ENCODE results near the gene RIMBP2. TPM values are rescaled to one million over a fixed set of nuclear protein-coding genes. Genes with fewer than 3 reads are reported as not detected.
"Not testable (repeated sequence)": the region's sequence is repeated elsewhere in the genome, so short reads cannot be mapped to it uniquely, and the experiment has no call there.

The RIMBP2 gene
- total and polyA plus RNA-seq, 2 donors (not counting 1 experiment from before 2014, with no cell fraction given), result 0.17 TPM; not detected in 1

GRCh38 chr12:130739571-130739970 is 23.5 kb upstream of the RIMBP2 start:
- Histone ChIP-seq H2AFZ (ENCODE audit: low read length) (no peak overlapping the region), H3K27ac (ENCODE audit: insufficient read depth, low read length) (no peak overlapping the region), H3K4me2 (ENCODE audit: extremely low read depth, insufficient read depth, low read length) (no peak overlapping the region), H3K9me3 (ENCODE audit: control insufficient read depth, insufficient read depth, low read depth, low read length) (no peaks in the 10 kb centered on the region), H3K9ac (ENCODE audit: insufficient read depth, low read length) (no peak overlapping the region), H3K36me3 (ENCODE audit: control insufficient read depth, insufficient read depth, low read length) (no peaks in the 10 kb centered on the region), H3K79me2 (ENCODE audit: control insufficient read depth, insufficient read depth, low read length) (no peaks in the 10 kb centered on the region), H3K27me3 (ENCODE audit: control insufficient read depth, insufficient read depth, low read length) (no peaks in the 10 kb centered on the region), H4K20me1 (ENCODE audit: control insufficient read depth, extremely low read depth, insufficient read depth, low read length) (no peaks in the 10 kb centered on the region), H3K4me3 (replicated peaks in 1 of 4; ENCODE audit: control extremely low read depth in 1 of 4, insufficient read depth in 1 of 4, low read depth in 3 of 4, low read length in 4 of 4) (no peak overlapping the region), H3K4me1 (ENCODE audit: control insufficient read depth, extremely low read depth, insufficient read depth, low read length) (no peaks in the 10 kb centered on the region)
- TF ChIP-seq EZH2 (IDR thresholded peaks at IDR 0.05; ENCODE audit: low read length, missing control alignments) (no peak), CTCF (conservative IDR thresholded peaks at IDR 0.05 in 1 of 2, IDR thresholded peaks at IDR 0.05 in 1 of 2; ENCODE audit: low read depth in 1 of 2, low read length in 2 of 2) (no peak)
- DNase-seq (ENCODE audit: low read depth in 2 of 2), result no peak

GRCh38 chr12:130738403-130738802 is 22.3 kb upstream of the RIMBP2 start:
- not testable (repeated sequence) for H3K9me3 ChIP-seq (ENCODE audit: control insufficient read depth, insufficient read depth, low read depth, low read length); H3K4me3 ChIP-seq (replicated peaks in 1 of 4; ENCODE audit: control extremely low read depth in 1 of 4, insufficient read depth in 1 of 4, low read depth in 3 of 4, low read length in 4 of 4); H3K27ac ChIP-seq (ENCODE audit: insufficient read depth, low read length); H3K4me2 ChIP-seq (ENCODE audit: extremely low read depth, insufficient read depth, low read length); H3K79me2 ChIP-seq (ENCODE audit: control insufficient read depth, insufficient read depth, low read length); H3K9ac ChIP-seq (ENCODE audit: insufficient read depth, low read length); H3K27me3 ChIP-seq (ENCODE audit: control insufficient read depth, insufficient read depth, low read length); H4K20me1 ChIP-seq (ENCODE audit: control insufficient read depth, extremely low read depth, insufficient read depth, low read length); H3K36me3 ChIP-seq (ENCODE audit: control insufficient read depth, insufficient read depth, low read length); DNase-seq (ENCODE audit: low read depth in 2 of 2); H3K4me1 ChIP-seq (ENCODE audit: control insufficient read depth, extremely low read depth, insufficient read depth, low read length); H2AFZ ChIP-seq (ENCODE audit: low read length)

- no peak for TF ChIP-seq CTCF (conservative IDR thresholded peaks at IDR 0.05 in 1 of 2, IDR thresholded peaks at IDR 0.05 in 1 of 2; ENCODE audit: low read depth in 1 of 2, low read length in 2 of 2)
- TF ChIP-seq EZH2 (IDR thresholded peaks at IDR 0.05; ENCODE audit: low read length, missing control alignments), result no peak
- Histone ChIP-seq H3K36me3 (ENCODE audit: control insufficient read depth, insufficient read depth, low read length) (no peaks in the 10 kb centered on the region), H3K27ac (ENCODE audit: insufficient read depth, low read length) (no peak overlapping the region), H3K27me3 (ENCODE audit: control insufficient read depth, insufficient read depth, low read length) (no peaks in the 10 kb centered on the region), H3K79me2 (ENCODE audit: control insufficient read depth, insufficient read depth, low read length) (no peaks in the 10 kb centered on the region), H3K4me1 (ENCODE audit: control insufficient read depth, extremely low read depth, insufficient read depth, low read length) (no peaks in the 10 kb centered on the region), H4K20me1 (ENCODE audit: control insufficient read depth, extremely low read depth, insufficient read depth, low read length) (no peaks in the 10 kb centered on the region), H3K9me3 (ENCODE audit: control insufficient read depth, insufficient read depth, low read depth, low read length) (no peaks in the 10 kb centered on the region), H3K4me2 (ENCODE audit: extremely low read depth, insufficient read depth, low read length) (no peak overlapping the region), H3K9ac (ENCODE audit: insufficient read depth, low read length) (no peak overlapping the region), H2AFZ (ENCODE audit: low read length) (no peak overlapping the region), H3K4me3 (replicated peaks in 1 of 4; ENCODE audit: control extremely low read depth in 1 of 4, insufficient read depth in 1 of 4, low read depth in 3 of 4, low read length in 4 of 4) (no peak overlapping the region)
- no peak for DNase-seq (ENCODE audit: low read depth in 2 of 2)
These were observed 21.6 kb upstream of the RIMBP2 start for GRCh38 chr12:130737731-130738130.

Data from fibroblast of lung (primary cell).